Measurements from ENCODE around the gene SCFD2.

The SCFD2 gene

DNA sequence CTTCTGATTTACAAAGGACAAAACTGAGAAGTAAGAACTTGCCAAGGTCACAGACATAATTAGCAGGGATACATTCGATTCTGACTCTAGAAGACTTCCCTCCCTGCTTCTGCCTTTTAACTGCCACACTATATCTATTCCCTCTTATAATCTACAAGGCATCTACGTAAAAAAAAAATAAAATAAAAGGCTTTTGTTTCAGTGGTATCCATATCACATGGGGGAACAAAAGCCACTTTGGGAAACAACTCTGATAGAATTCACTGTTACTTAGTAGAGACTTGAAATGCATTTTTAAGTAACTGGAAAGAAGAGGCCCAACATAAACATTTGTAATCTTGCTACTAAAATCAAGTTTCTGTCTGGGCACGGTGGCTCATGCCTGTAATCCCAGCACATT, 247.2 kb downstream of the SCFD2 start:
- DNase-seq (ENCODE audit: low read depth in 4 of 4, low spot score in 1 of 4) = no peak

DNA sequence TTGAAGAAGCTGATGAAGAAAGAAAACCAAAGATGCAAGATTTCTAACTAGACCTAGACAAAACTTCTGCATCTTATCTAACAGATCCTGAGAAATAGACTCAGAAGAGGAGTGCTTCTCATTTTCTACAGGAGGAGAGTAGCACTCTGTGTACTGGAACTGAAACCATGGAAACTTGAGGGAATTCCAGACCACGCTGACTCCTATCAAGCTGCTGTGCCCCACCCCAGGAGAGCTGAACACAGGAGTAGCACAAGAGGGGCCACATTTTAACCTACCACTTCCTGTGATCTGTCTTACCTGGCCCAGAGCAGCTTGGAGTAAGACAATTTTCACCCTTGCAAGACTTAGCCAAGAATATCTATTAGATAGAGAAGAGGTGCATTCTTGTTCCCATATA, 248.9 kb downstream of the SCFD2 start:
- DNase-seq (ENCODE audit: low read depth in 4 of 4, low spot score in 1 of 4) = no peak

GRCh38 chr4:53113431-53114225, 252.2 kb downstream of the SCFD2 start:
- DNase-seq (ENCODE audit: low read depth in 4 of 4, low spot score in 1 of 4) = no peak

- no peak for DNase-seq (ENCODE audit: low read depth in 4 of 4, low spot score in 1 of 4)
Observed at GRCh38 chr4:53105313-53105712, 260.5 kb downstream of the SCFD2 start.

- DNase-seq (ENCODE audit: low read depth in 4 of 4, low spot score in 1 of 4) = no peak
Observed at GRCh38 chr4:53103481-53103880, 262.4 kb downstream of the SCFD2 start.

GRCh38 chr4:53101191-53101581, 264.7 kb downstream of the SCFD2 start:
- no peak for DNase-seq (ENCODE audit: low read depth in 4 of 4, low spot score in 1 of 4)

GRCh38 chr4:53100501-53101190, 265.2 kb downstream of the SCFD2 start:
- no peak for DNase-seq (ENCODE audit: low read depth in 4 of 4, low spot score in 1 of 4)

DNA sequence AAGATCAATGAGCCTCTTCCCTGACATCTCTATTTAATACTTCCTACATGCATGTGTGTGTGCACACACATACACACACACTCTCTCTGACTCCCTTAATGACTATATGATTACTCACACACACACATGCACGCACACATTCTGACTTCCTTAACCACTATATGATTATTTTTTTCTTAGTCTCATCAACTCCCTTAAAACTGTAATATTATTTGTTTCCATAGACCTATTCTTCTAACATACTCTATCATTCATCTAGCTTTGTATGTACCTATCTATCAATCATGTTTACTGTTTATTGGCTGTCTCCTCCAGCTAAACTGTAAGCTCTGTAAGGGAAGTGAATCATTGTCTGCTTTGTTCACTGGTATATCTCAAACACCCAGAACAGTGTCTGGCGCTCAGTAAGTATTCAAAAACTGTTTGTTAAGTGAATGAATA, 267.2 kb downstream of the SCFD2 start:
- no peak for DNase-seq (ENCODE audit: low read depth in 4 of 4, low spot score in 1 of 4)

DNA sequence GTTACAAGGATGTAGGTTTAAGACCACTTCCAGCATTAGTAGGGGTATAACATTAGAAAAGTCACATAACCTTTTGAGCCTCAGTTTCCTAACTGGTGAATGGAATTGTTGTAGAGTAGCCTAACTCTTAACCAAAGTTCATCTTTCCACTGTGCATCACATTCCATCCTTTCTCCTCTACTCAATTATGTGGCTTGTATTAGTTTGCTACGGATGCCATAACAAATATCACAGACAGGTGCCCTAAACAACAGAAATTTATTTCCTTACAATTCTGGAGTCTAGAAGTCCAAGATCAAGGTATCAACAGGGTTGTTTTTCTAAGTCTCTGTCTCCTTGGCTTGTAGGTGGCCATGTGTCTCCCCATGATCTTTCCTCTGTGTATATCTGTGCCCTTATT, 271.8 kb downstream of the SCFD2 start:
- DNase-seq (ENCODE audit: low read depth in 4 of 4, low spot score in 1 of 4) = no peak

GRCh38 chr4:53089936-53090729, 275.7 kb downstream of the SCFD2 start:
- DNase-seq (ENCODE audit: low read depth in 4 of 4, low spot score in 1 of 4) = no peak

DNA sequence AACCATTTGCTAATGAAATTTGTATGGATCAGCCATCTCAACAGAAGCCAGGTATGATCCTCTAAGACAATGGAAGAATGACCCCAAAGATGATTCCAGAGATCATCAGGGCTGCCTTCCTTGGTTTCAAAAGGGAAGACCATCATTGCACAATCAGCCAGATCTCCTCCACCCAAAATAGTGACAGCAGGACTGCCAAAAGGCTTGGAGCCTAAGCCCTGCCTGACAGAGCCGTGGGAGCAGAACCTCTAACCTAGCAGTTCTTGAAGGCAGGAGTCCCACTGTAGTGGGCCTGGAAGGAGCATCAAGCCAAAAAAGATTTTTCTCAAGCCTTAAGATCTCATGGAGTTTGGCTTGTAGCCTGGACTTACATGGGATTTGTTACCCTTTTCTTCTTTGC, 277.7 kb downstream of the SCFD2 start:
- DNase-seq (ENCODE audit: low read depth in 4 of 4, low spot score in 1 of 4) = no peak

DNA sequence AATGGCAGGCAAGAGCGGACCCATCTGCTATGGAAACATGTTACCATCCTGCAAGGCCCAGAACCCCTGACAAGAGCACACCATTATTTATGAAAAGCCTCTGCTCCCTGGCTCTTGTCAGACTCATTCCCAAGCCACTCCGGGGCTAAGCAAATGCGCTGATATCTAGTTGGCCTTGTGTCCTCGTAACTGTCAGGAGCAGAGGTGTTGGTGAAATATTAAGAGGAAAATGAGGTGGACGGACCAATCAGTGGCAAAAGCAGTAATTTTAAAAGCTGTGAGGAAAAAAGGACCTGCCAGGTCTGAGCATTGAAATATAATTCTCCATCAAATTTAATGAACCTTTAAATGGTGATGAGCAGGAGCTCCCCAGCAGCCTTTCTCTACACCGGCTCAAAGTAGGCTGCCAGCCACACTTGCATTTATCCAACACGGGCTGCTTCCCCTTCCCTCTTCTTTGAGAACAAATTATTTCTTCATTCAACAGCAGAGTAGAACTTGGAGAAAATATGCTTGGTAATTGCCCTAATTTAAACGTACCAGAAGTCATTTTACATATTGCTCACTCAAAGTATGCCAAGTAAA, 289.4 kb downstream of the SCFD2 start:
- no peak for DNase-seq (ENCODE audit: low read depth in 4 of 4, low spot score in 1 of 4)

DNA sequence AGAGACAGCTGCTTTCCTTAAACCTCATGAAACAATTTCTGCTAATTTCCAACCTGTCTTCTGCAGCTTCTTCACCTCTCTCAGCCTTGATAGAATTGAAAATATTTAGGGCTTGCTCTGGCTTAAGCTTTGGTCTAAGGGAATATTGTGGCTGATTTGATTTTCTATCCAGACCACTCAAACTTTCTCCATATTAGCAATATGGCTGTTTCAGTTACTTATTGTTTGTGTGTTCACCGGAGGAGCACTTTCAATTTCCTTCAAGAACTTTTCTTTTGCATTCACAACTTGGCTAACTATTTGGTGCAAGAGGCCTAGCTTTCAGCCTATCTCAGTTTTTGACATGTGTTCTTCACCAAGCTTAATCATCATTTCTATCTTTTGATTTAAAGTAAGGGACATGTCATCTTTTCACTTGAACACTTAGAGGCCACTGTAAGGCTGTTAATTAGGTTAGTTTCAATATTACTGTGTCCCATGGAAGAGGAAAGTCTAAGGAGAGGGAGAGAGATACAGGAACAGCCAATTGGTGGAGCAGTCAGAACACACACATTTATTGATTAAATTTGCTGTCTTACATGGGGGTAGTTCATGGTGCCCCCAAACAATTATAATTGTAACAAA, 290.6 kb downstream of the SCFD2 start:
- no peak for DNase-seq (ENCODE audit: low read depth in 4 of 4, low spot score in 1 of 4)

DNA sequence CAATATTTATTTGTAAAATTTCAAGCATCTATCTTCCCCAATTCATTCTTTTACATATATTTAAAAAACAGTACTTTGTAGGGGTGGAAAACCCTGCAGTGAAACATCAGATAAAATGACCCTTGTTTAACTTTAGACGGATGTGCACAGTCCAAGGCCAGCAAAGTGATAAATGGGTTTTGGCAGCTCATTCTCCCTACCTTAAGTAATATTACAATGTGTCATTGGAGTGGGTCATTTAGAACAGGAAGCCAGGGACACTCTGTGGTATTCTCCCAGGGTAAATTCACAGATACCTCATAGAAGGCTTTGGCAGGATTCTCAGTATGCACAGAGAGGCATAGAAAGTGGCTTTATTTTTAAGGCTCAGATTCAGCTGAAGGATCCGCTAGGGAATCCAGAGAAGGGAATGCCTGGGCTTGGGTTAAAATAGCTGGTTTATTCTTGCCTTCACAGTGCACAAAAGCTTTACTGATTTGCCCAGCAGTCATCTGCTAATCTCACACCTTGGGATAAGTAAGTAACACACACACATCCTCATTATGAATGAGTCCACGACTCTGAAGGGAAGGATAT, 297.0 kb downstream of the SCFD2 start:
- no peak for DNase-seq (ENCODE audit: low read depth in 4 of 4, low spot score in 1 of 4)

DNA sequence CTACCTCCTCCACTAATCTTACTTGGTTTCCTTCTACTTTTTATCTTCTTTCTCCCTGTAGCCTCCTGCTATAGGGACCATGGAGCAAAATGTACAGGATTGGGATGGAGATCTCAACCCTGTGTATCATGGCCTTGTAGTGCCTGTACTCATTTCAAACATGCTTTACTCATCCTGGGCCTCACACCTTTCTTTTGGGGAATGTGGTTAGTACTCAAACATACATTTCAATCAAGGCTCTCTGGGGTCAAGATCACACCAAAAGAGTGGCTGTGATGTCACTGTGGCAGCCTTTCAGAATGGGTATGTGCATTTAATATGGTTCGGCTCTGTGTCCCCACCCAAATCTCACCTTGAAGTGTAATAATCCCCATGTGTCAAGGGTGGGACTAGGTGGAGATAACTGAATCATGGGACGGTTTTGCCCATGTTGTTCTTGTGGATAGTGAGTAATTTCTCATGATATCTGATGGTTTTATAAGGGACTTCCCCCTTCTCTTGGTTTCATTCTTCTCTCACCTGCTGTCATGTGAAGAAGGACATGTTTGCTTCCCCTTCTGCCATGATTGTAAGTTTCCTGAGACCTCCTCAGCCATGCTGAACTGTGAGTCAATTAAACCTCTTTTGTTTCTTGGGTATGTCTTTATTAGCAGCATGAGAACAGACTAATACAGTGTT, 298.6 kb downstream of the SCFD2 start:
- DNase-seq (ENCODE audit: low read depth in 4 of 4, low spot score in 1 of 4) = no peak

- DNase-seq (ENCODE audit: low read depth in 4 of 4, low spot score in 1 of 4) = no peak
Observed at GRCh38 chr4:53066155-53066554, 299.7 kb downstream of the SCFD2 start.

- no peak for DNase-seq (ENCODE audit: low read depth in 4 of 4, low spot score in 1 of 4)
Observed at GRCh38 chr4:53064609-53065008, 301.3 kb downstream of the SCFD2 start.

DNA sequence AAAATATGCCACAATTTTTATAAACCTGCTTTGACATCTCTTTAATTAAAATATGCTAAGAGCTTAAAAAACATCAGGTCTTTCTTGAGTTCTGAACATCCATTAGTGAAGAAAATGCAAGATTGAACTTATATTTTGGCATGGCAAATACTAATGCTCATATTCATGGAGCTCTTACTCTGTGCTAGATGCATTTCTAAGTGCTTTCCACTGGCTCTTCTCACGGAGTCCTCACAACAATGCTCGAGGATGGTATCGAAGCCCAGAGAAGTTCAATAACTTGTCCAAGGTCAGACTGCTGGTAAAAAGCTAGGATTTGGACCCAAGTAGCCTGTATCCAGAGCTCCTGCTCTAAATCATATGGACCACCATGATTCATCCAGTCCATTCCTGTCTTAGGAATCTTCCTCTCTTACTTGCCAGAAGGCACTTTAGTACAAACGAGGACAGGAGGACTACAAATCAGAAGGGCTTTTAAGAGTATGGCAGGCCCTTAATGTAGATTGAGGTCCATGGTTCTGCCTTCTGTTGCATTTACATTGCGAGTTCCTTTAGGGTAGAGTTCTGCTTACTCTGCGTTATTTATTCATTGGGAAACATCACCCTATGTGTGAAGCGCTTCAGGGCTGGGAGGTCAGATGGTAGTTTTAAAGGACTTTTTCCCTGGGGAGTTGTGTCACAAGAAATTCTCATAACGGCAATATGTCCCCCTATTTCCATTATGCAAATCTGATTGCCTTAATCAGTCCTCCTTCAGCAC, 304.6 kb downstream of the SCFD2 start:
- no peak for DNase-seq (ENCODE audit: low read depth in 4 of 4, low spot score in 1 of 4)

- DNase-seq (ENCODE audit: low read depth in 4 of 4, low spot score in 1 of 4) = no peak
Observed at GRCh38 chr4:53060278-53060677, 305.6 kb downstream of the SCFD2 start.

Measured in stimulated activated CD4-positive, alpha-beta T cell treated with anti-CD3 and anti-CD28 coated beads, Interleukin-1b, Interleukin-23, amount 100 ng/mL, for 24 hours (primary cell).